GM18507 (cell line): Measurements from ENCODE around the gene EBP.

Source experiments
- DNase-seq: peaks from one replicate; pipeline ENCODE4 v3.0.0; 2011; ENCODE audit warnings: low read depth; ENCODE audit not compliant: insufficient read length; ENCODE audit errors: extremely low spot score
- FAIRE-seq: peaks from 2 replicates; lab custom pipeline; 2011; peaks lifted over from hg19 to GRCh38; lab: Jason Lieb, UNC

EBP gene

GRCh38 chrX:48560681-48561080 is 39.1 kb downstream of the EBP start:
- DNase-seq (no peak), FAIRE-seq (no peak)

- FAIRE-seq, result peak; percentile 79
- no peak for DNase-seq
Measured at GRCh38 chrX:48569958-48570357, 48.4 kb downstream of the EBP start.

- peak; percentile 26 for FAIRE-seq
- no peak for DNase-seq
Measured at GRCh38 chrX:48573690-48574269, 52.2 kb downstream of the EBP start.

- FAIRE-seq (peak; percentile 99), DNase-seq (no peak)
Measured at GRCh38 chrX:48574270-48575266, 53.0 kb downstream of the EBP start, which contains the start of gene RBM3. RBM3 (plus strand) TSS chrX:48574484; CDS start chrX:48575181, 697 bp downstream.

- DNase-seq, result no peak
- no peak for FAIRE-seq
Measured at GRCh38 chrX:48575642-48576041, 54.0 kb downstream of the EBP start.

- DNase-seq (no peak), FAIRE-seq (no peak)
Measured at GRCh38 chrX:48576108-48576507, 54.5 kb downstream of the EBP start.
